ENCODE measurements around the gene CRYBG1.

Gene CRYBG1

DNA sequence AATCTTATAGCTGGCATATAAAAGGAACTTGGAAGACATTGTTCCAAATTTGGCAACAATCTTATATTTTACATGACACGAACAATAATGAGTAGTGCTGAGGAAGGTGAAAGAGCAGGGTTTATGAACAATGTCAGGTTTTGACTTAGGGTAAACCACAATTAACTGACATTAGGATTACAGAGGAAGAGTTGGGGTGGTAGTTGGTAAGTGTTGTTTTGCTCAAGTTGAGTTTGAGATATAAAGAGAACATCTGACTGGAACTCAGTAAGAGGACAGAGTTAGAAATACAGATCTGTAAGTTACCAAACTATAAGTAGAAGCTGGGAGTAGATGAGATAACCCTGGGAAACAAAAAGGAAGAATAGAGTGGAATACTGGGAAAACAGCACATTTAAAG, 253.6 kb downstream of the CRYBG1 start:
- DNase-seq = no peak

DNA sequence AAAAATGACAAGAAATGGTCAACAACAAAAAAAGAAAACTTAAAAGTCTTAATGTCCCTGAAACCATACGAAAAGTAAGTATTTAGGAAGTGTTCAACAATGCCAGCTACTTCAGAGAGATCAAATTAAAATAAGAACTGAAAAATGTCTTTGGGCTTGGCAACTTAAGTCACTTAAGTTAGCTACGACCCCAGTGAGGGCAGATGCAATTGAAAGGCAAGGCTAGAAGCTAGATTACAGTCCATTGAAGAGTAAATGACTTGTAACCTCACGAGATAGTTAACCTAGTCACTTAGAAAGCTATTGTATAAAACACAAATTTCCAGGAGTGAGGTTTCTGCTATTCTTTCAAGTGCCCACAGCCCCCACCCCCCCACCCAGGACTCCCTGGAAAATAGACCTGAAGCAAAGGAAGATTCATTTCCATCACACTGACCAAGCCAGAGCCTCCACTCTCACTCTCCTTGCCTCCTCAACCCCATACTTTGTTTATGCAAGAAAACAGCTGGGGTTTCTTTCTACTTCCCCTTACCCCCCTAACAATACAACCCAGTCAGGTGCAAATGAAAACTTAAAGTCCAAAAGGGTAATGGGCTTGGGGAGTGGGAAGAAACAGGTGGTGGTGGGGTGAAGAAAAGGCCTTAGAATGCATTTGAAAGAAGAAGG, 254.2 kb downstream of the CRYBG1 start:
- DNase-seq = no peak

DNA sequence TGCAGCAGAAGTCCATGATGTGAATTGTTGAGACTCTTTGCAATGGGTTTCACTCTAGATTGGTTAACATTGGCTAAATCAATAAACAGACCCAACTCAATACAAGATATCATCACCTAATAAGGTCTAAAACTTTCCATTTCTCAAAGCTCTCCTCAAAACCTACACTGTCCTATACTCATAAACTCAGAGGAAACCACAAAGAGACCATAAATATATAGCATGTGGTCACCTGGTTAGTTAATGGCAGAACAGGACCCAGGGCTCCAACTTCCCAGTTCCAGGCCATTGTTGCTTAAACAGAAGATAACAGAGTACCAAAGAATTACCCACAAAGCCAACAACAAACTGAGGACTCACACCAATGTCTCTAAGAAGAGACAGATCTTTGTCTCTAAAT, 256.8 kb downstream of the CRYBG1 start:
- DNase-seq = no peak

DNA sequence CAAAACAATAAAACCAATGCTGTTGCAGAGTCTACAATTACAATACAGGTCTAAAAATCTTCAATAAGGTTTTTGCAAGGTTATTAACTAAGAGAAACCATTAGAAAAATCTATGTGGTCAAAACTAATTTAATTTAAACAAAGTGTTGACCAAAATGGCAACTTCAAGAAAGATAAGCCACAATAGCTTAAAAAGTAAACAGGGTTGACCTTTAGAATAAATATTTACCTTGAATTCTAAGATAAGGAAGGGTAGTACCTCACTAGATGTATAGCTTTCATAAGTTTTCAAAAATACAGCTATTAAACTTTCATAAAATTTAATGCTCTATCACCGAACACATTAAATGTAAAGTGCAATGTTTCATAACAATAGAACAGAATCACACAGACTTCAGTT, 257.3 kb downstream of the CRYBG1 start:
- DNase-seq = no peak

- no peak for DNase-seq
Measured at GRCh38 chr6:106618324-106618723, 257.8 kb downstream of the CRYBG1 start.

DNA sequence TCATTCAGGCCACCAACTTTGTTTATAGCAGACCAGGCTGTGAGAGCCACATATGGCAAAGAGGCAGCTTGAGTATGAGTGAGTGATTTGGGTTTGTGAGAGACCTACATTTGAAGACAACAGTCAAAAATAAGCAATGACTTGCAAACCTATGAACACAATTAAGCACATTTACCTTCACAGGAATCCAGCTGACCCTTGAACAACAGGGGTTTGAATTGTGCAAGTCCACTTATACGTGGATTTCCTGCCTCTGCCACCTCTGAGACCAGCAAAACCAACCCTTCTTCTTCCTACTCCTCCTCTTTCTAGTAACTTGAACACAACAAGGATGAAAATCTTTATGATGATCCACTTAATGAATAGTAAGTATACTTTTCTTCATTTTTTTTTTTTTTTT, 258.7 kb downstream of the CRYBG1 start:
- DNase-seq = no peak

GRCh38 chr6:106620931-106621672, 260.6 kb downstream of the CRYBG1 start:
- no peak for DNase-seq

All from CD4-positive, alpha-beta T cell treated with Interferon alpha-2 for 1 hour (primary cell).